GM18870 (cell line): ENCODE results near the gene SLC26A2.

Source experiments
- ATAC-seq: cut with Tn5 transposase; IDR thresholded peaks from one replicate; pipeline ENCODE4 v1.9.1; 2021; ENCODE audit warnings: moderate library complexity; ENCODE audit not compliant: unreplicated experiment

SLC26A2 gene

GRCh38 chr5:149961186-149961685 is 678 bp downstream of the SLC26A2 start:
- ATAC-seq = peak; percentile 1

GRCh38 chr5:149961957-149962409 is 1.4 kb downstream of the SLC26A2 start:
- ATAC-seq = no peak

GRCh38 chr5:149962601-149963300 is 2.2 kb downstream of the SLC26A2 start:
- no peak for ATAC-seq

GRCh38 chr5:149963729-149964128 is 3.2 kb downstream of the SLC26A2 start:
- no peak for ATAC-seq

GRCh38 chr5:149966946-149967345 is 6.4 kb downstream of the SLC26A2 start:
- ATAC-seq = no peak

- ATAC-seq = no peak
Measured at GRCh38 chr5:149969181-149969930, 8.8 kb downstream of the SLC26A2 start.

GRCh38 chr5:149975409-149975808 is 14.9 kb downstream of the SLC26A2 start:
- ATAC-seq = no peak

GRCh38 chr5:149979896-149980295 is 19.3 kb downstream of the SLC26A2 start:
- no peak for ATAC-seq

- no peak for ATAC-seq
Measured at GRCh38 chr5:149981206-149981605, 20.6 kb downstream of the SLC26A2 start.

GRCh38 chr5:149982505-149982904 is 21.9 kb downstream of the SLC26A2 start:
- no peak for ATAC-seq

- ATAC-seq = no peak
Measured at GRCh38 chr5:149988126-149988525, 27.6 kb downstream of the SLC26A2 start.

- ATAC-seq = peak; percentile 72
Measured at GRCh38 chr5:149990518-149991376, 30.2 kb downstream of the SLC26A2 start.

GRCh38 chr5:149993471-149993870 is 32.9 kb downstream of the SLC26A2 start:
- ATAC-seq = no peak

- ATAC-seq = no peak
Measured at GRCh38 chr5:149995385-149996204, 35.0 kb downstream of the SLC26A2 start.

GRCh38 chr5:149996205-149996890 is 35.8 kb downstream of the SLC26A2 start:
- no peak for ATAC-seq

- no peak for ATAC-seq
Measured at GRCh38 chr5:149998281-149998680, 37.7 kb downstream of the SLC26A2 start.

GRCh38 chr5:149999359-149999758 is 38.8 kb downstream of the SLC26A2 start:
- no peak for ATAC-seq

GRCh38 chr5:149999866-150000255 is 39.3 kb downstream of the SLC26A2 start:
- no peak for ATAC-seq

GRCh38 chr5:150000256-150000989 is 39.9 kb downstream of the SLC26A2 start, which contains the start of the genes HMGXB3 and TIGD6:
Gene HMGXB3 (plus strand): TSS chr5:150000739. CDS start chr5:150004853, 4,114 bp downstream.
Gene TIGD6 (minus strand): TSS chr5:150000654. CDS start chr5:149996348, 4,306 bp downstream.
- peak; percentile 74 for ATAC-seq
